Stimulated activated CD4-positive, alpha-beta T cell treated with anti-CD3 and anti-CD28 coated beads, Interleukin-4, amount 100 ng/mL, for 4 hours (primary cell): Measurements from ENCODE around the gene BCAP31.

ENCODE experiments used
- DNase-seq, 2 experiments: peaks; one replicate each; pipeline ENCODE4 v3.0.0-alpha.2; 2020

Gene BCAP31

DNA sequence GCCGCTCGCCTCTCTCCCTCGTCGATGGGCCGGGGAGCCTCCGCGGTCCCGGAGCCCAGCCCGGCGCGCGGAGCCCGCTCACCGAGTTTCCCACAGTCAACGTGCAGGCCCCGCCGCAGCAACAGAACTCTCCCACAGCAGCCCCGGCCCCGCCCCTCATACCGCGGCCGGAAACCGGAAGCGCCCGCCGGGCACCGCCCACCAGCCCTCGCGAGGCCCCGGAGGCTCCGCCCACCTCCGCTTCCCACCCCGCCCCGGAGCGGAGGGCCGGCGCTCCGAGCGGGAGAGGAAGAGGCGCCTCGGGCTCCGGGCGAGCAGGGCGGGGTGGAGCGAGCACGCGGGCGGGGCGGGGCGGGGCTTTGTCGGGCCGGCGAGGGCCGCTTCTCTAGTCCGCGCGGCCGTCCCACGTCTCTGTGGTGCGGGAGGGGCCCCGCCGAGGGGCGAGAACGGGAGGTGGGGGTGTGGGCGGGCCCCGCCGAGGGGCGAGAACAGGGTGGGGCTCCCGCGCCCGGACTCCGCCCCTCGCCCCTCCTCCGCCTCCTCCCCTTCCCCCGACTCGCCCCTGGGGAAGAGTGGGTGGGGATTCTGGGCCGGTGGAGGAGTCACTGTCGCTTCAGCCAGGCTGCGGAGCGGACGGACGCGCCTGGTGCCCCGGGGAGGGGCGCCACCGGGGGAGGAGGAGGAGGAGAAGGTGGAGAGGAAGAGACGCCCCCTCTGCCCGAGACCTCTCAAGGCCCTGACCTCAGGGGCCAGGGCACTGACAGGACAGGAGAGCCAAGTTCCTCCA, at the start of gene BCAP31, which contains the start of gene ABCD1:
Gene BCAP31, minus strand, starts transcription at position 136 of the 787 bp plus-strand sequence. CDS start 1,143 bp downstream, outside the sequence.
Gene ABCD1, plus strand, starts transcription at position 605 of the 787 bp plus-strand sequence. CDS start 411 bp downstream, outside the sequence.
- peak; percentile 84 to 85 for DNase-seq

DNA sequence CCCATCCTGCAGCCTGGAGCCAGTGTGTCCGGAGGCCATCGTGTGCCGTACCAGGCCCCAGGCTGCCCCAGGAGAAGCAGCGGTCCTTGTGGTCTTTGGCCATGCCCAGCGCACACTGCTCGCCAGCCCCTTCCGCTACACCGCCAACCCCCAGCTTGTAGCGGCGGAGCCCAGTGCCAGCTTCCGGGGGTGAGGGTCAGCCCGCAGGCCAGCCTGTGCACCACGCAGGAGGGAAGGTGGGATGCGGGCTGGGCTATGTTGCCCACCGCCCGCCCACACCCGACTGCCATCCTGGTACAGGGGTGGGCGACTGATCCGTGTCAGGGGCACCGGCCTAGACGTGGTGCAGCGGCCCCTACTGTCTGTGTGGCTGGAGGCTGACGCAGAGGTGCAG, 49.0 kb upstream of the BCAP31 start:
- no peak for DNase-seq

DNA sequence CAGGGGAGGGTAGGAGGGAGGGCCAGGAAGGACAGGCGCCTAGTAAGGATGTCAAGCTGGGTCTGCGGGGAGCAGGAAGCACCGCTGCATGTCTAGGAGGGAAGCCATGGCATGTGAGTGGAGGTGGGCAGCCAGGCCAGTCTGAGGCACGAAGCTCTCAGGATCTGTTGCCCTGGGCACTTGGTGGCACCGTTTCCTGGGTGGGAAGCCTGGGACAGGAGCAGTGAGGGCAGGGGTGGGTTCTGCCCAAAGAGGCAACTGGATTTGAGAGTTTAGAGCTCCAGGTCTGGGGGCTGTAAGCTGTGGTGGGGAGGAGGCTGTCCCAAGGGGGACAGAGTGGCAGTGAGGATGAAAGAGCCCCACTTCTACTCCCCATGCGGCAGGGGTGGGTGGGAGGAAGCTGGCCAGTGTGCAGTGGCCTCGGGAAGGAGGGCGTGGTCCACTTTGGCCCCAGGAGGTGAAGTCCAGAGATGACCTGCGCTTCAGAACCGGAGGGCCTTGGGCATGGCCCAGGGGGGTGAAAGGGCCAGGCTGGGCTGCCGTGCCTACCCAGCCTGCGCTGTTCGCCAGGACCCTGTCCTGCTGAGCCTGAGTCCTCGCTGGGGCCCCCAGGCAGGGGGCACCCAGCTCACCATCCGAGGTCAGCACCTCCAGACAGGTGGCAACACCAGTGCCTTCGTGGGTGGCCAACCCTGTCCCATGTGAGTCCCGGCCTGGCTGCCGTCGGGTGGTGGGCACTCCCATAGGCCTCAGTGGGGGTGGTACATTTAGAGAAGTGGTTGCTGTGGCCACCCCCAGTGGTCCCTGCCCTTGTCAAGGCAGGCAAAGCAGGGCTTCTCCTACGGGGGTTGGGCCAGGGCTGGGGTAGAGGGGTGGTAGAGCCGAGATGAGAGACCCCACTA, 48.4 kb upstream of the BCAP31 start:
- no peak for DNase-seq

DNA sequence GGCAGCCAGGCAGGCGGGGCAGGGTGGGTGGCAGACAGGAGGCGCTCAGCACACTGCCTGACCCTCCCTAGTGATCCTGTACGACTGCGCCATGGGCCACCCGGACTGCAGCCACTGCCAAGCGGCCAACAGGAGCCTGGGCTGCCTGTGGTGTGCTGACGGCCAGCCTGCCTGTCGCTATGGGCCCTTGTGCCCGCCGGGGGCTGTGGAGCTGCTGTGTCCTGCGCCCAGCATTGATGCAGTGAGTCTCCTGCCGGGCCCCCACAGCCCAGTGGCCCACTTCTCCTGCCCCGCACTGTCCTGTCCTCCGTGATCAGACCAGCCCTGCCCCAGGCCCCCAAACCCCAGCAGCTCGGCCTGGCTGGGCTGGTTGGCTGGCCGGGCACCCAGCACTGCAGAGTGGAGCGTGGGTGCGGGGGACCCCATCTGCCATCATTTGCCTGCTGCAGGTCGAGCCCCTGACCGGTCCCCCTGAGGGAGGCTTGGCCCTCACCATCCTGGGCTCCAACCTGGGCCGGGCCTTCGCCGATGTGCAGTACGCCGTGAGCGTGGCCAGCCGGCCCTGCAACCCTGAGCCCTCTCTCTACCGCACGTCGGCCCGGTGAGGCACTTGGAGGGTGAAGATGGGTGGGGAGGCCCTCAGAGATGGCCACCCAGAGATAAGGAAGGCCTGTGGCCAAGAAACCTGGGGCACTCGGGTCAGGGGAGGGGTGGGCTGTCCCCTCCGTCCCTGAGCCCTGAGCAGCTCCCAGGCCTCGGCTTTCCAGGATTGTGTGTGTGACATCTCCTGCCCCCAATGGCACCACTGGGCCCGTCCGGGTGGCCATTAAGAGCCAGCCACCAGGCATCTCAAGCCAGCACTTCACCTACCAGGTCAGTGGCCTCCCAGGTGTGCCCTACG, 47.5 kb upstream of the BCAP31 start:
- DNase-seq, result no peak

DNA sequence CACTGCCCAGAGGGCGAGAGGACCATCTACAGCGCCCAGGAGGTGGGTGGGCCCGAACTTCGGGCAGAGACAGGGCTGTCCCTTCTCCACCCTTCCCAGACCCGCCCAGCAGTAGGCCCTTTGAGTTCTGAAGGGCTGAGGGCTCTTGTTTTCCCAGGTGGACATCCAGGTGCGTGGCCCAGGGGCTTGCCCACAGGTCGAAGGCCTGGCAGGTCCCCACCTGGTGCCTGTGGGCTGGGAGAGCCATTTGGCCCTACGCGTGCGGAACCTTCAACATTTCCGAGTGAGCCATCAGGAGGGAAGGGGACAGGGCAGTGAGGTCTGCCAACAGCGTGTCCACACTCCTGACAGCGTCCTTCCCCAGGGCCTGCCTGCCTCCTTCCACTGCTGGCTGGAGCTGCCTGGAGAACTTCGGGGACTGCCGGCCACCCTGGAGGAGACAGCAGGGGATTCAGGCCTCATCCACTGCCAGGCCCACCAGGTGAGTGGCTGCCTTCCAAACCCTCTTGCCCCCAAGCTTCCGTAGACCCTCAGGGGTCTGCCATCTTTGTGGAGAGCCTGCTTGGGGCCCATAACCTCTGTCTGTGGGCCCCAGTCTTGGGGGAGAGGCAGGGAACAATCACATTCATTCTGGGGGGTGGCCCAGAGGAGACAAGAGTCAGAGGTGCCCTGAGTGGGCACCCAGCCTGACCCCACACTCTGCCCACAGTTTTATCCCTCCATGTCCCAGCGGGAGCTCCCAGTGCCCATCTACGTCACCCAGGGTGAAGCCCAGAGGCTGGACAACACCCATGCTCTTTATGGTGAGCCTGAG, 46.6 kb upstream of the BCAP31 start:
- DNase-seq, result no peak

DNA sequence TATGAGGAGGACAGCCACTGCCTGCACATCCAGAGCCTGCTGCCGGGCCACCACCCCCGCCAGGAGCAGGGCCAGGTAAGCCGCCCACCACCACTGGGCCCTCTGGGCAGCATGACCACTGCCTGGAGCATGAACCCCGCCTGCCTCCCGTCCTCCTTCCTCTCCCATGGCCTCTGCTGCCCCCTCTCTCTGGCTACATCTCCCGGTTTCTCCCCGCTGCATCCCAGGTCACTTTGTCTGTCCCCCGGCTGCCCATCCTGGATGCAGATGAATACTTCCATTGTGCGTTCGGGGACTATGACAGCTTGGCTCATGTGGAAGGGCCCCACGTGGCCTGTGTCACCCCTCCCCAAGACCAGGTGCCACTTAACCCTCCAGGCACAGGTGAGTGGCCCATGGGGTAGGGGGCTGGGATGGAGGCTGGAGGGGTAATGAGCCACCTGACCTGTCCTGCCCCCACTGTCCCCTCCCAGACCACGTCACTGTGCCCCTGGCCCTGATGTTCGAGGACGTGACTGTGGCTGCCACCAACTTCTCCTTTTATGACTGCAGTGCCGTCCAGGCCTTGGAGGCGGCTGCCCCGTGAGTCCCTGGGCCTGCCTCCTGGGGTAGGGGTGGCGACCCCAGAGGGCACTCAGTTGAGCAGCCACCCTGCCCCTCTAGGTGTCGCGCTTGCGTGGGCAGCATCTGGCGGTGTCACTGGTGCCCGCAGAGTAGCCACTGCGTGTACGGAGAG, 45.8 kb upstream of the BCAP31 start:
- DNase-seq, result no peak

DNA sequence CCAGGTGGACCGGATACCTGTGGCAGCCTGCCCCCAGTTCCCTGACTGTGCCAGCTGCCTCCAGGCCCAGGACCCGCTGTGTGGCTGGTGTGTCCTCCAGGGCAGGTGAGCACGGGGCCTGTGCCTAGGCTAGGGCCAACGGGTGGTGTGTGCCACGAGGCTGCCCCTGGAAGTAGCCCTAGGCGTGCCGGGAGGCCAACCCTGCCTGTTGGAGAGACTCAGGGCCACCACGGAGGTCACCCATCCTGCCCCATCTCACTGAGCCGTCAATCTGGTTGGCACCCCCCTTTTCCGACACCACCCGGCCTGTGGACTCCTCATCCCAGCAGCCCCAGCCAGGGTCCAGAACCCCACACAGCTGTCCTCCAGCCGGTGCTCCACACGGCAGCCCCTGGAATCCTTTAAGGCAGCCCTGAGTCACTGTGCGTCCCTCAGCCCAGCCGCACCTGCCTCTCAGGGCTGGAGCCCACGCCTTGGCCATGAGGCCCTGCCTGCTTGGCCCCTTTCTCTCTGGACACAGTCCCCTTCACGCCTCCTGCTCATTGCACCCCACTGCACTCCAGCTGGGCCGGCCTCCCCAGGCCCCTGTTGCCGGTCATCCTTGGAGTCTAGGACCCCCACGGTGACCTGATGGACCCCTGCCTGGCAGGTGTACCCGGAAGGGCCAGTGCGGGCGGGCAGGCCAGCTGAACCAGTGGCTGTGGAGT, 45.1 kb upstream of the BCAP31 start:
- no peak for DNase-seq

DNA sequence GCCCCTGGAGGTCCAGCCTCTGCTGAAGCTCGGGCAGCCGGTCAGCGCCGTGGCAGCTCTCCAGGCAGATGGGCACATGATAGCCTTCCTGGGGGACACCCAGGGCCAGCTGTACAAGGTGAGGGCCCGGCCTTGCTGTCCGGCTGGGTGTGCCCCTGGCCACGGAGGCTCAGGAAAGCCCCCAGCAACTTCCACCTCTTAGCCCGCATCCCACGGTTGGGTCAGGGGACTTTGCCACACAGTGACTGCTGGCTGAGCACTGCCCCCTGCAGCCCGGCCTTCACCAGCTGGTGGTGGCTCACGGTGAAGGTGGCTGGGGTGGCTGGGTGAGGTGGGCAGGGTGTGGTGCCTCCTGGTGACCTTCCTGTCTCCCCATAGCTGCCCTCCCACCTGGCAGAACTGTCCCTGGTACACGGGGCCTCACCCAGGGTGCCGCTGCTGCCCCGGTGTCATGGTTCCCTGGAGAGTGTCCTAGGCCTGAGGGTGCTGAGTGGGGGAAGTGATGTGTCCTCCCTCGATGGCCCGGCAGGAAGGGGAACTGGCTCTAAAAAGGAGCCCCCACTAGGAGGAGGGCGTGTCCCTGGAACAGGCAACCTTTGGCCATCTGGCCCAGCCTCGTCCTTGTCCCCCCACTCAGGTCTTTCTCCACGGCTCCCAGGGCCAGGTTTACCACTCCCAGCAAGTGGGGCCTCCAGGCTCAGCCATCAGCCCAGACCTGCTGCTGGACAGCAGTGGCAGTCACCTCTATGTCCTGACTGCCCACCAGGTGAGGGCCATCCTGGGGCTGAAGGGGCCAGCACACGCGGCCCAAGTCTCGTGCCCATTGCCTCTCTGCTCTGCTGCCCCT, 44.3 kb upstream of the BCAP31 start:
- no peak for DNase-seq

DNA sequence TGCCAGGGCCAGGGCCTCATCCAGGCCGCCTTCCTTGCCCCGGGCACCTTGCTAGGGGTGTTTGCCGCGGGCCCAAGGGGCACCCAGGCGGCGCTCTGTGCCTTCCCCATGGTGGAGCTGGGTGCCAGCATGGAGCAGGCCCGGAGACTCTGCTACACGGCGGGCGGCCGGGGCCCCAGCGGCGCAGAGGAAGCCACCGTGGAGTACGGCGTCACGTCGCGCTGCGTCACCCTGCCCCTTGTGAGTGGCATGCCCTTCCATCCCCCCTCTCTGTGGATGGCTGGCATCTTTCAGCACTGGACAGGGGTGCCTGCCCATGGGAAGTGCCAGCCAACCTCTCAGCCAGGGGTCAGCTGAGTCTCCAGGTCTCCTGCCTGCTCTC, 43.5 kb upstream of the BCAP31 start:
- no peak for DNase-seq

DNA sequence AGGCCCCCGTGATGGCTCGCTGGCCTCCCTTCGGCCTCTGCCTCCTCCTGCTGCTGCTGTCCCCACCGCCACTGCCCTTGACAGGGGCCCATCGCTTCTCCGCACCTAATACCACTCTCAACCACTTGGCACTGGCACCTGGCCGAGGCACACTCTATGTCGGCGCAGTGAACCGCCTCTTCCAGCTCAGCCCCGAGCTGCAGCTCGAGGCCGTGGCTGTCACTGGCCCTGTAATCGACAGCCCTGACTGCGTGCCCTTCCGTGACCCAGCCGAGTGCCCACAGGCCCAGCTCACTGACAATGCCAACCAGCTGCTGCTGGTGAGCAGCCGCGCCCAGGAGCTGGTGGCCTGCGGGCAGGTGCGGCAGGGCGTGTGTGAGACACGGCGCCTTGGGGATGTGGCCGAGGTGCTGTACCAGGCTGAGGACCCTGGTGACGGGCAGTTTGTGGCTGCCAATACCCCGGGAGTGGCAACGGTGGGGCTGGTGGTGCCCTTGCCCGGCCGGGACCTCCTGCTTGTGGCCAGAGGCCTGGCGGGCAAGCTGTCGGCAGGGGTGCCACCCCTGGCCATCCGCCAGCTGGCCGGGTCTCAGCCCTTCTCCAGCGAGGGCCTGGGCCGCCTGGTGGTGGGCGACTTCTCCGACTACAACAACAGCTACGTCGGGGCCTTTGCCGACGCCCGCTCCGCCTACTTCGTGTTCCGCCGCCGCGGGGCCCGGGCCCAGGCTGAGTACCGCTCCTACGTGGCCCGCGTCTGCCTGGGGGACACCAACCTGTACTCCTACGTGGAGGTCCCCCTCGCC, 42.9 kb upstream of the BCAP31 start:
- no peak for DNase-seq

DNA sequence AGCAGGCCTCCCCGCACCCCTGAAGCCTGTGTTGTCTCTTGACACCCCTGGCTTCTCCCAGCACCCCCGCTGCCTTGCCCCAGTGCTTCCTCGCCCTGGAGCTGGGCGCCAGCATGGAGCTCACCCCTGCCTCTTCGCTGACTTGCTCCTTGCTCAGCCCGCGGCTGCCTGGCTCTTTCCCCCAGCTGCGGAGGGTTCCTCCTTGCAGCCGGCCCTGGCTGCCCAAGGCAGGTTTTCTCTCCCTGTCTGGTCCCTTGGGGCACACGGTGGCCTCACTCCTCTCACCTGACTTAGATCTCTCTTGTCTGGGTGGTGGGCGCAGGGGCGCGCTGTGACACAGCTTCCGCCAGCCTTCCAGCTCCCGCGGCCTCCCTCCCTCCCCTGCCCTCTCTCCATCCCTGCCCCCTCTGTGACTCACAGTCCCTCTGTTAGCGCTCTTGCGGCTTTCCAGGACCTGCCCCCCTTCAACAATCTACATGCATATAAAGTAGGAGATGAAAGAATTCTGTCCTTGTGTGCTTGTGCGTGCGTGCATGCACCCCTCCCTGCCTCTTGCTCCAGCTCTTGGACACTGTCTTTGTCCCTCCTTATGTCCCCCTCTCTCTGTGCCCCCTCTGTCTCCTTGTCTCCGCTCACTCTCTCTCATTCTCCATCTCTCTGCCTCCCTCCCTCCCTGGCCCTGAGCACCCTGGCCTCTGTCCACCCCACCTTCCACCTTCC, 42.1 kb upstream of the BCAP31 start:
- DNase-seq, result peak in 1 of 2 experiments; percentile 51

DNA sequence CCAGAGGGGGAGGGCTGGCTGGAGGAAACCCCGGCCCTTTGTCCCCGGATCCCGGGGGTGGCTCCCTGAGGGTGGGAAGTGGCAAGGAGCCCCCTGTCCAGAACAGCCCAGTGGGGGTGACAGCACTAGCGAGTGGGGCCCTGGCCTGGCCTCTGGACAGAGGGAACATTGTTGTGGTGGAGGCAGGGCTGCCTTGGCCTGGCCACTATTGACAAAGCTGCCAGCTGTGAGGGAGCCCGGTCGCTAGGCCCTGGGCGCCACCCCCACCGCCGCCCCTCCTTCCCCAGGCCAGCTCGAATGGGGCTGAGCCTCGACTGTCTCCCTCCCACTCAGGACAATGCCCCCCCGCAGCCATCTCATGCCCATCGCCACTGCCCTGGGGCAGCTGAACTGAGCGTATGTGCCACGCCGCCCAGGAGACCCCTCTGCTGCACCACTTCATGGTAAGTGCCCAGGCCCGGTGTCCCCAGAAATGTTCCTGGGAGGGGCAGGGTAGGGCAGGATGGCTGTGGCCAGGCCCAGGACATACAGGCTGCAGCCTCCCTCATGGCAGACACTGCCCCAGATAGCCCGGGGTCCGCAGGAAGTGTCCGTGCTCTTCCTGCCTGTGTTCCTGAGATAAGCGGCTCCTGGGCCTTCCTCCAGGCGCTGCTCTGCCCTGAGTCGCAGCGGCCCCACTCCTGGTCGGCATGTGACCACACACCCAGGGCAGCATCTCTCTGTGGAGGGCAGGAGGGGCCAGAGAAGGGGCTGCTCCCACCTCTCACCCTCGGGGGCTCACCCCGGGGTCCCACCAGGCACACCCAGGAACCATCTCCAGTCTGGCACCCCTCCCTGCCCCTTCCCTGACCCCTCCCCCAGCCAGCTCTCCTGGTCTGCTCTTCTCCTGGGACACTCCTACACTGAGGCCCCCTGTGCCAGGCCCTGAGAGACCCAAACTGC, 41.2 kb upstream of the BCAP31 start:
- no peak for DNase-seq

DNA sequence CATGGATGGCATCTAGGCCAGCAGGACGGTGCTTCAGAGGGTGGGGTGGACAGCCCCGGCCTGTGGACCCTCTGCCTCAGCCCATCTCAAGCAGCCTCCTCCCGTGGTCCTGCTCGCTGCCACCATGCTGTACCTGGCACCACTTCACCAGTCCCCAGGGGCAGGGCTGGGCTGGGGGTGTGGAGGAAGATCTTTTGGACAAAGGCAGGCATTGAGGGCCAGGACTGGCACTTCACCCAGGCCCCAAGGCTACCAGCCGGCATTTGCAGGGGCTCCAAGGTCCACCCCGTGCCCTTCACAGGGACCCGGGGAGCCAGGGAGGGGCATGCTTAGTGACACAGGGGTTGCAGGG, 40.6 kb upstream of the BCAP31 start:
- DNase-seq, result no peak

DNA sequence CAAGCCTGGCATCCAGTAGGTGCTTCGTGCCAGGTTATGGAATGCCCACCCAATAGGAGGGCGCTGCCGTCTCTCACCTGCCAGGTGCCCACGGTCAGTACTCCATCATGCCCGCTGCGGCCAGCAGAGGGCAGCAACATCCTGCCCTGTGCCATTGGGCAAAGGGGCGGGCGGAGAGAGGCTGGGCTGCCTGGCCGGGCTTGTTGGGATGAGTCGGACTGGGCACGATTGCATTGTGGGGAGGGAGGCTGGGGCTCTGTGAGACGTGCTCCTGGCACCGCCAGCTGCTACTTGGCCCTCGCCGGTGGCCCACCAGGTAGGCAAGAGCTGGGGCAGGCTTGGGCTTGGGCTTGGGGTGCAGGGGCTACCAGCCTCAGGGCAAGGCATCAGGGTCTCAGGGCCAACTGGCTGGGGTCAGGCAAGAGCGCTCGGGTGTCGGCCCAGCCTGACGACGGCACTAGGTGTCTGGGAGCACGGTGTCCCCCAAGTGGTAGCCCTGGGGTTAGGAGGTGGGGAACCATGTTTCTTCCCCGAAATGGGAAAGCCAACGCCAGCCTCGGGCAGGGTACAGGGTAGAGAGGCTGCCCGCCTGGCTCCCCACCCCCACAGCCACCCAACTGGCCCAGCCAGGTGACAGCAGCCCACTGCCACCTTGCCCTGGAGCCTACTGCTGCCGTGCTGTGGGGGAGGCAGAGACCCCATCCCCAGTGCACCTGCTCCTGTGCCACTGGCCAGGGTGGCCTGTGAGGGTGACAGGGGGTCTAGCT, 40.0 kb upstream of the BCAP31 start, which contains the start of gene PLXNB3:
Gene PLXNB3, plus strand, starts transcription at position 261 of the 767 bp plus-strand sequence. CDS start 1,287 bp downstream, outside the sequence.
- DNase-seq, result peak; percentile 66 to 70

DNA sequence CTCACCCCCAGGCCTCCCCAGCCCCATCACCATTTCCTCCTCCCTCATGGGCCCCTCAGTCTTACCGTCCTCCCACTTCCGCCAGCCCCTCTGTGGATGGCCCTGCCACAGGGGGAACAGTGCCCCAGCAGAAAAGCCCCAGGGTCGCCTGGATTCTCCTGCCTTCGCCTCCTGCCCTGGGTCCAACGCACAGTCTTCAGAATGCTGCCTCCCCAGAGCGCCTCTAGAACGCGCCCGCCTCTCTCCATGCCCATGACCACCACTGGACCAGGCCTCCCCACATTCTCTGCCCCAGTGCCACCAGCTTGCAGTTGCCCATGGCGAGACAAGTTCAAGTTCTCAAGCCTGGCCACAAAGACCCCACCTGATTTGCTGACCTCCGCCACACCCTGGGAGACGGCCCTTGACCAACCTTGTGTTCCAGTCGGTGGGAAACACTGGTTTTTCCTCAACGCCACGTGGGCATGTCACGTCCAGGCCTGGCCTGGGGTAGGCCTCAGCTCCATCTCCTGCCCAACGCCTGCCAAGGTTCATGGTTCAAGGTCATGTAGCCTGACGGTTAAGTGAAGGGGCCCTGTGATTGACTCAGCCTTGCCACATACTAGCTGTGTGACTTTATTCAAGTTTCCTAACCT, 39.2 kb upstream of the BCAP31 start:
- DNase-seq, result no peak
